Stimulated activated CD4-positive, alpha-beta T cell treated with anti-CD3 and anti-CD28 coated beads, Interleukin-4, amount 100 ng/mL, for 24 hours (primary cell): ENCODE data around the gene ADORA1.

ENCODE experiments used
- DNase-seq: peaks from one replicate; pipeline ENCODE4 v3.0.0-alpha.2; 2020

The ADORA1 gene

DNA sequence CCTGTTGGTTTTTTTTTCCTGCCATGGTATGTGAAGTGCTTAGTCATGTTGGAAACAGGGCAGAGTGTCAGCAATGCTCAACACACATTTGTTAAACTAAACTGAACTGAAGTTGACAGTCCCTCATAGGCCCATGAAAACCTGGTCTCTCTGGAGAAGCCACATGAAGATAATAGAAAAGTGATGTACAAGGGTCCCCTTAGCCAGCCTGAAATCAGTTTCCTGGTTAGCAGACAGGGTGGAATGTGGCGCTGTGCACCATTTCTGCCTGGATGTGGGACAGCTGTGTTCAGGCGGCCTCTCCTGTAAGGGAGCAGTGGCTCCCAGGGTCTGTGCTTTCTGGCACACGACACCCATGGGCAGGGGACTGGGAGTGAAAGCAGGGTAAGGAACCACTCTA, 68.8 kb downstream of the ADORA1 start:
- no peak for DNase-seq

DNA sequence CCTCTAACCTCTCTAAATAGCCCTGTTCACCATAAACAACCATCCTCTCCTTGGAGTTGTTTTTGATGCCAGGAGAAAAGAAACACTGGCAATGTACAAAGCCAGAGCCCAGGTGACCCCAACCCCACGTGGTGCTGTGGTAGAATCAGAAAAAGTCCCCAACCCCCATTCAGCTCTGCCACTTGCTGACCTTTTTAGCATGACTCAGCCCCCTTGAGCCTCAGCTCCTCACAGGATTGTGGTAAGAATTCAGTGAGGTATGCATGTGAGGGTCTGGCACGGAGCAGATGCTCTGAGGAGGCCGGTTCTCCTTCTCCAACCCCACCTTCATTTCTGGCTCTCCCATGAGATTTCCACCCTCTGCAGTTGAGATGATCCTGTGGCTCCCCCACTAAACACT, 70.1 kb downstream of the ADORA1 start:
- no peak for DNase-seq

DNA sequence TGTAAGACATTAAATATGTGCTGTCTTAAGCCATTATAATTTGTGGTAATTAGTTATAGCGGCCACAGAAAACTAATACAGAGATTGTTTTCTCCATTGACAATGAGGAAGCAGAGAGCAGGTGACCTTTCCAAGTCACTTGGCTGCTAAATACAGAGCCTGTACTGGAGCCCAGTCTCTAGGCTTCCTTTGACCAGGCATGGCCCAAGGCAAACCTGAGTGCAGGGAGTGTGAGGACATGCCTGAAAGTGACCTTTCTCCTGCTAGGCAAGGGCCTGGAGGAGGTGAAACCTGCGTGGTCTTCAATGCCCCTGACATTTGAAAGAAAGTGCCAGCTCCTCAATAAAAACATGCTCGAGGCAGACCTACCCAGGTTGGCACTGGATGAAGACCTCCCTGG, 71.5 kb downstream of the ADORA1 start:
- DNase-seq = no peak

DNA sequence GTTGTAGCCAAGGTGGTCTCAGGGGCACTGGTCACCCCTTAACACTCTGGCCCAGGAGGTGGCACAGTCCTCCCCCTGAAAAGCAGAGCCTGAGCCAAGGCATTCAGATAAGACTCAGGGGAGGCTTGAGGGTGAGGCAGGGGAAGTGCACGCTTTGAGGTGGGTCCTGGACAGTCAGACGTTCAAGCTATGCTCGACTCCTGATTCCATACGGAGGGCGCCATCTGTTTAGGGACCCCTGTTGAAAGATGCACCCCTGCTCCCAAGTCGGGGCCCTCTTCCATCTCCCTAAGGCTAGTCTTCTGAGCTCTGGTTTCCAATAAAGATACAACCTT, 71.9 kb downstream of the ADORA1 start:
- no peak for DNase-seq

DNA sequence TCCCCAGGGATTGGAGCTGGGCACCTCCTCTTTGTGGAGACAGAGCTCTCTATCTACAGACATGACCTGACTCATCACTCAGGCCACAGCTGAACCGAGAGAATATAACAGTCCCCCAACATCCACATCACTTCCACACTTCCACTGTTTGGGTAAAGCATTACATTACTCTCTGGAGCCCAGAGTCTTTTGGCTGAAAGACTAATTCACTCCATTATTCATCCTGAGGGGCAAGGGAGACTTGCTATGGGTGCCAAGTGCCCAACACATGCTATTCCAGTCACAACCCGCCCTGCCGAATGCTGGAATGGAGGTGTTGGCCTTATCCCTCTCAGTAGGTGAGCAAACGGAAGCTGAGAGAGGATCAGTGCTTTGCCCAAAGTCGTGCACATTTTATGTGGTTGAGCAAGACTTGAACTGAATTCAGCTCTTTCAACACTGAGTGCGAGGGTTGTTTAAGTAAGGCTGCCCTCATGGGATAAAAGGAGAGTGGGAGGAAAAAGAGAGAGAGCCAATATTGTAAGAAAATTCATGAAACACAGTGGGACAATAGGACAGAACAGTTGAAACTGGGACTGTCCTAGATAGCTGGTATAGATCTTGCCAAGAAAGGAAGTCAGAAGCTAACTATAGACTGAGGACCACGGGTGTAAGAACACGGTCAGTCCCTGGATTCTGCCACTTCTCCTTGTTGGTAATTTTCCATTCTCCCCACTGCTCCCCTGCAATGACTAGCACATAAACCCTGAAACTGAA, 72.5 kb downstream of the ADORA1 start:
- no peak for DNase-seq

DNA sequence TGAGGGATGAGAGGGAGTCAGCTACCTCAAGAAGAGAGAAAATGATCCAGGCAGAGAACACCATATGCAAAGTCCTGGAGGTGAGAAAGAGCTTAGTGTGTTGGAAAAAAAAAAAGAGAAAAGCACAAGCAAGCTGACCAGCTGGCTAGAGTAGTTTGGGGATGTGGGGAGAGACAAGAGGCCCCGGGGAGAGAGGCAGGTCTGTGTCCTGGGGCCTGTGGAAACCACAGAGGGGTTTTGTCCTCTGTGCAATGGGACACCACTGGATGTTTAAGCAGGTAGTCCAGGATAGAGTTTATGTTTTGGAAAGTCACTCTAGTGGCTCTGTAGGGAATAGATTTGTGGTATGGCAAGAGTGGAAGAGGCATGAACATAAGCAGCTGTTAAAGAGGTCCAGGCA, 73.4 kb downstream of the ADORA1 start:
- no peak for DNase-seq

DNA sequence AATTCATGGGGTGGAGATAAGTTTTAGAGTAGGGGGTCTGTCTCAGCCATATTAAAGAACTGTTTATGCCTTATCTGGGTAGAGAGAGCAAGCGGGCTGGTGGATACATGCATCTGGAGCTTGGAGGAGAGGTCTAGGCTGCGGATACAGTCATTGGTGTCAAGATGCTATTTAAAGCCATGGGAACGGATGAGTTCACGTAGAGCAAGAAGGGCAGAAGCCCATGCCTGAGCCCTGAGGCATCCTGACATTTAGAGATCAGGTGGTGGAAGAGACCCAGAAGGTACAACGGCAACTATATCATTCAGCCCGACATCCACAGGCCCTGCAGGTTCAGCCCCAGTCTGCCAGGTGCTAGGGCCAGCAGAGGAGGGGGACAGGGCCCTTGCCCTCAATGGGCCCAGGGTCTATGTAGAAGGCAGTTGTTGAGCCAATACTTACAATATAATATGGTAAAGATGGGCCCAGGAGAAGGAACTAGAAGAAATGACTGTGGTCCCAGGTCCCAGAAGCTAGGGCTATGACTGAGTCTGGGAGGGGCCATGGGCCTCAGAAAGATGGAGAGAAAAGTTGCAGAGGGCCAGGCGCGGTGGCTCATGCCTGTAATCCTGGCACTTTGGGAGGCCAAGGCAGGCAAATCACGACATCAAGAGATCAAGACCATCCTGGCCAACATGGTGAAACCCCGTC, 74.1 kb downstream of the ADORA1 start:
- DNase-seq = no peak

DNA sequence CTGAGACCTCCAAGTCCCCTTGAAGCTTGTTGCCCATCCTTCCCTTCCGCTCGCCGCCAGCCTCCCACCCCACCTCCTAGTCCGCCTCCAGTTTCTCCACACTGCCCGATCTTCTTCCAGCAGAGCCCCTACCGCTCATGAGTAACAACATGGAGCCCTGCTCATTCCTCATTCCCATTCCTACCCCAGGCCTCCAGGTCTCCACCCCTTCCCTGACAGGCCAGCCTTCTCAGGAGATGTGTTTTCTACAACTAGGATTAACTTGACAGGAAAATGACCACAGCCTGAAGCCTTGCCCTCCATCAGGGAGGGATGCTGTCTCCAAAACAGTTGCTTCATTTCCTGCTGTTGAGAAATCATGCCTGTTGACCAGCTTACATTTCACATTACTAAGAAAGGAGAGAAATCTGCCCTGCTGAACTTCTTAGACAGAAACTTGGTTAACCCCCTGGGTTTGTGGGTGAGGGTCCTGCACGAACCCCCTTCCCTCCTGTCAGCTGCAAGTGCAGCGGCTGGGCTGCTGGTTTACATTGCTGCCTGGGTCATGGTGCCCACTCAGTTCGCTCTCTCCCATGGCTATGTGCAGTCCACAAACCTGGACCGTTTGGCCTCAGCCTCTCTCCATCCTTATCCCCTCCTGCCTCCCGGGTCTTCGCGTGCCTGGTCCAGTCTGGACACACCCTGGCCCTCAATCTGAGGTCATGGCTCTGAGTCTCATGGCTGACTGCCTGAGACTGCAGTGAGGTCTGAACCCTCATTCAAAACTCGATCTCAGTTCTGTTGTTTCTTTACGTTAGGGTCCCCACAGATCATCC, 75.1 kb downstream of the ADORA1 start:
- DNase-seq = no peak

DNA sequence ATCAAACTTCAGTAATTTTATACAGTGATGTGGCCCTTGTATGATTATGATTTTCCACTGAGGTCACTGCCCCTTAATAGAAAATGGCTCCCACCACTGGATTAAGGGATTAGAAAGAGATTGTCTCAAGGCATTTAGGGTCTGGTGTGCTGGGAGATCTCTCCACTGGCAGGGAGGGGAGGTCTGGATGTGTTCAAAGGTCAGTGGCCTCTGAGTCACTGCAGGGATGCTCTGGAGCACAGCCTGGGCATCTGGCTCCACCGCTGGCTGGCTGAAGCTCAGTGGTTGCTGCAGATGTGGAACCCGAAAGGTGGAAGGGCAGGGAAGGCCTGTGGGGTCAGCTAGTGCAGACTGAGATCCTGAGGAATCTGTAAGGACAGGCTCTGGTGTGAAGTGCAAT, 77.2 kb downstream of the ADORA1 start:
- DNase-seq = no peak

DNA sequence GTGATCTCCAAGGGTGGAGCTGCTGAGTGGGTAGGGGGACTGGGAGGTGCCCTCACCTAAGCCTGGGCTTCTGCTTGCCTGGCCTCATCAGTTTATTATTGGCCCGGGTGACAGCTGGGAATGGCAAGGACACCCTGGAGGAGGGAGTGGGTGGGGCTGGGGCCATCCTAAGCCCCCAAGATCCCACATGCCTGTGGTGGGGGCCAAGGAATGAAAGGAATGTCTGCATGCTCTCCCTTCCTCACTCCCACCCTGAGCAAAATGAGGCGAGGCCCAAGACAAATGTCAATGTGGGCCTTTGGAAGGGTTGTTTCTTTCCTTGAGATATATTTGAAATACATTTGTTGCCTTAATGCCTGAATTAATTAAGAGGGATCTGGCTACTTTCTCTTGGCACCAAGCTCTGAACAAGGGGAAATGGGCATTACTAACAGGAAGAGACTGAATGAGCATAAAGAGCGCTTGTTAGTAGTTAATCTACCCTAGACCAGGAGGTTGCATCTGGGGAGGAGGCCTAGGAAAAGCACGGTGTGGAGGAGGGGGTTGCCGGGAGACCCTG, 78.7 kb downstream of the ADORA1 start:
- DNase-seq = no peak

DNA sequence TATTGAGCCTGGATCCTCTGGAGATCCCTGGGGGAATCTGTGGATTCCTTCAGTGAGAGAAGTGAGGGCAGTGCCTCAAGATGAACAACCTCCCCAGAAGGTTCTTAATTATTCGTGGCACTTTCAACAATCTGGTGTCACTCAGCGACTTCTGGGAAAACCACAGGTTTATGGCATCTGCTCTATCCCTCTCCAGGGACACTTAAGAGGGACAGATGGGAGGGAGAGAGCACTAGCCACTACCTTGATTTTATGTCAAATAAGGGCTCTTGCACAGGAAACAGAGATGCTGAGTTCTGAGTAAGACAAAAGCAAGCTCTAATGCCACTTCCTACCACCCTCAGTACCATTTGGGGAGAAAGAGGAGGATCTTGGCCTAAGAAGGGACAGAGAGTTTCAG, 80.2 kb downstream of the ADORA1 start:
- DNase-seq = no peak

DNA sequence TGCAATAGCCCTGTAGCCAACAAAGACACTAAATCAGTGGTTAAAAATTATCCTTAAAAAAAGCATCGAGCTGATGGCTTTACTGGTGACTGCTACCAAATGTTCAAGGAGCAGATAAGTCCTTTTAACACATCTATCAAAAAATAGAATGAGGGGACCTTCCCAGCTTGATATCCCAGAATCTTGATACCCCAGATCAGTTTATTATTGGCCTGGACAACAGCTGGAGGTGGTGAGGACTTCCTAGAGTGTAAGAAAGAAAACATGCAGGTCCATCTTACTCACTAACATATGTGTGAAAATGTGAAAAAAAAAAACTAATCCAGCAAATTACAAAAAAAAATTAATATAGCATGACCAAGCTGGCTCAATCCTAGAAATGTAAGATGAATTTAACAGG, 80.7 kb downstream of the ADORA1 start:
- DNase-seq = no peak

DNA sequence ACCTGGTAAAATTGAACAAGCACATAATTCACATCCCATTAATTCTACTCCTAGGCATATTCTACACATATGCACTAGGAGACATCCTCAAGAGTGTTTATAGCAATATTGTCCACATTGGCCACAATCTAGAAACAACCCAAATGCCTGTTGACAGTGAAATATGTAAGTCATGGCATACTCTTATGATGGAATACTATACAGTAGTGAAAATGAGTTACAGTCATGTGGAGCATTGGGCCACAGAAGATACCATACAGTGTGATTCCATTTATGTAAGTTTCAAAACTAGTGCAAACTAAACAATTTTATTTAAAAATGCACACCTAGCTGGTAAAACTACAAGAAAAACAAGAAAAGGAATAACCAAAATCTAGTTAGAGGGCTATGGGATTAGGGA, 82.8 kb downstream of the ADORA1 start:
- no peak for DNase-seq

DNA sequence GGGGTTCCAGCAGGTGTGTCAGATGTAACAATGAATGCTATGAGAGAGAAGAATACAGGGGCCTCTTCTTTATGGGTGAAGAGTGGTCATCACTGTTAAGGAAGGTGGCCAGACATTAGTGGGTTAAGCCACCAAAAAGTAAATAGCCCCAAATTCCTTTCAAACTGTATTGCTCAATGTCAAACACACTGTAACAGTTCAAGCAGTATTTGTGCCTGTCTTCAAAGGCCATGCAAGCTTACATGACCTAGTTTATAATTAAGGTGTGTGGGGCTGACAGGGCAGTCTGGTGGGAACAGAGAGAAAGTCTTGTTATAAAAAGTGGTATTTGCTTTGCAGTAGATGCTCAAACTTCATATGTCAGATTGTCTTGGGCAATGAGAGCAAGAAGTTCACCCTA, 83.5 kb downstream of the ADORA1 start:
- DNase-seq = no peak

DNA sequence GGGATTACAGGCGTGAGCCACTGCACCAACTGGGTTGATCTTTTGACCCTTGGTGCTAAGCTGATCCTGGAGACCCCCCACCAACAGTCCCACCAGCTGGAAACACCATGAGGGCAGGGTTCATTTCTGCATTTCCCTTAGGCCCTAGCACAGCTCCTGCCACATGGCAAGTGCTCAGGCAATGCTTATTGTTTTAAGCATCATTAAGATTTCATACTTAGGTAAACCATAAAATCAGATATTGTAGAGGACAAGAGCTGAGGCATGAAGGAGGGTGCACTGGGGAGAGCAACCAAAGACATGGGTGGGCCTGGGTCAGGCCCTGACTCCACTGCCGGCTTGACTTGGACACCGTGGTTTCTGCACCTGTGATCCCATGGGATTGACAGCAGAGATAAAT, 84.3 kb downstream of the ADORA1 start:
- no peak for DNase-seq

DNA sequence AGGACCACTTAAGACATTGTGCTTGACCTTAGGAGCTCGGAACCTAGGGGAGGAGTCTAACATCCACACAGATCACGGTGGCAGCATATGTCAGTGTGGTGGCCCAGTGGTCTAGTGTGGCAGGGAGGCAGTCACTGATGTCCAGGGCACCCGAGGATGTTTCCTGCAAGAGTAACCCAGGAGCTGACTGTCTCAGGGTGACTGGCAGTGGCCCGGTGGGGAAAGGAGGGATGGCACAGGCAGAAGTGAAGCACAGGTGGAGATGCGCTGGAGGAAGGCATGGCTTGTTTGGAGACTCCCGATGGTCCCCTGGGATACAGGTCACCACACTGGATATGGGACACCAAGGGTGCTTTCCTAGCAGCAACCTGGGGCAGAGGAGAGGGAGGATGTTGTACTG, 85.6 kb downstream of the ADORA1 start:
- DNase-seq = no peak

DNA sequence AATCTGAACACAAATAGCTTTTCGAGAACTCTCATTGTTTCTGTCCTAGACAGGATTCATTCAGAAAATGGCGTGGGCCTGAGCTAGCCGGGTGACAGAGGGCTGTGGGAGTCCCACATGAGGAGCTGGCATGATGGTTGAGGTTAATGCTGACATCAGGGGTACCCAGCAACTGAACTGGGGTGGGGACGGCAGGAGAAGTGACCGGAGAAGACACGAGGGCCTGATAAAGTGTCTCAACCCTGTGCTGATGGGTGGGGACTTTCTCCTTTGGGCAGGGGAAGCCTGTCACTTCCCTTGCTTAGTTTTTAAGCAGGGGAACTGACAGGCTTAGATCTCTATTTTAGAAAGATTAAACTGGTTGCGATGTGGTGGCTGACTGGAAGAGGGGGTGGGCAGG, 87.3 kb downstream of the ADORA1 start:
- no peak for DNase-seq

DNA sequence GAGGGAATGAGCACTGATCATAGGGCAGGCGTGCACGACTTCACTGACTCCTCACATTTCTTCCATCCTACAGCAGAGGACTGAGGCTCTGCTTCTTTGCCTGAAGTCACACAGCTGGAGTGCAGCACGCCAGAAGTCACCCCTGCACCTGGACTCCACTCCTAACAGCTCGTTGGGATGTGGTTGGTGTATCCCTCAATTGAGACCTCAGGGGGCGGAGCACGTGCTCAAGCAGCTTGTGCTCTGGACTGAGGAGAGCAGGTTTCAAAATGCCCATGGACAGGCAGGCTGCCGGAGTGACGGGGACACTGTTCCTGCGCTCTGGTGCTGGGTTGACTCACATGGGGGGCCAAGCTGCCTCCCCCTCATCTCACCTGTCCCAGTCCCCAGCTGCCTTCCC, 88.0 kb downstream of the ADORA1 start:
- DNase-seq = no peak

DNA sequence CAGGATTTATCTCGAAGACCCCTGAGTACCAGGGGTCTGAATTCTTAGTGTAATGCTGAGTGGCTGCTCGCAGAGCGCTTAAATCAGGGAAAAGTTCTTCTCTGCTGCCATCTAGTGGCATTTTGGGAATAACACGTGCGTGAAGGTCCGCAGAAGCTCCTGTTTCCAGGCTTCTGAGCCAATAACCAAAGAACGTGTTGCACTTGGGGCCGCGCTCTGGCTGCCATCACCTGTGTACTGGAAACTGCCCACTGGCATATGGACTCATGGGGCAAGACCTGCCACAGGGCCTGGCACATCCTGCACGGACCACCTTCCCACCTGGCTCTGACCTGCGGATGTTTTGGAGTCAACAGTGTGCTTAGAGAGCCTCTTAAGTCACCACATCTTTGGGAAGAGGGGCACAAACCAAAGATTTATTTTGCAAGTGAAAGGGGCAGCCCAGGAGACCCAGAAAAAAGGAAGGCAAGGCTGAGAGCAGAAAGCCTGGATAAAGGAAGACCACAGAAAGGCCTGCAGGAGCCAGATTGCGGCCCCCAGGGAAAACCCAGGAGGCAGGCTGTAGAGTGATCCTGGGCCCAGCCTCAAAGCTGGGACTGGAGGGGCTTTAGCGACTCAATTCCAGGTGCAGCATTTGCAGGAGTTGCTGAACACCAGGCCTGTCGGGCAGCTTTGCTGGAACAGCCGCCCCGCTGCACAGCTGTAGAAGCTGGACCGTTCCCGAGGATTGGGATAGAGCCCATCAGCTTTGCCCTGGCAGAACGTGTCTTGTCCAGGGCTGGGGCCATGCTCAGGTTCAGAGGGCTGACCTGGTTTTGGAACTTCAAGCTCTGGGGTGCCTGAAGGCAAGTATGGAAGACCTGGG, 89.0 kb downstream of the ADORA1 start:
- peak; percentile 65 for DNase-seq
